Measurements from ENCODE around the gene SEPTIN10.
"Not testable (repeated sequence)": the region's sequence is repeated elsewhere in the genome, so short reads cannot be mapped to it uniquely, and the experiment has no call there.

Gene SEPTIN10

GRCh38 chr2:109597283-109597682, 16.5 kb downstream of the SEPTIN10 start:
- DNase-seq = no peak

GRCh38 chr2:109595644-109596043, 18.1 kb downstream of the SEPTIN10 start:
- no peak for DNase-seq

GRCh38 chr2:109594246-109594885, 19.4 kb downstream of the SEPTIN10 start:
- DNase-seq = no peak

GRCh38 chr2:109592905-109593304, 20.9 kb downstream of the SEPTIN10 start:
- DNase-seq = no peak

- no peak for DNase-seq
Measured at GRCh38 chr2:109591206-109591605, 22.6 kb downstream of the SEPTIN10 start.

- DNase-seq = no peak
Measured at GRCh38 chr2:109586687-109587086, 27.1 kb downstream of the SEPTIN10 start.

GRCh38 chr2:109582928-109583895, 30.6 kb downstream of the SEPTIN10 start:
- DNase-seq = no peak

GRCh38 chr2:109577630-109578029, 36.1 kb downstream of the SEPTIN10 start:
- not testable (repeated sequence) for DNase-seq

- DNase-seq = no peak
Measured at GRCh38 chr2:109575373-109575772, 38.4 kb downstream of the SEPTIN10 start.

GRCh38 chr2:109563980-109564550, 49.7 kb downstream of the SEPTIN10 start:
- DNase-seq = no peak

- DNase-seq = no peak
Measured at GRCh38 chr2:109563288-109563687, 50.5 kb downstream of the SEPTIN10 start.

GRCh38 chr2:109562421-109562820, 51.3 kb downstream of the SEPTIN10 start:
- DNase-seq = peak; percentile 51

- no peak for DNase-seq
Measured at GRCh38 chr2:109560265-109560664, 53.5 kb downstream of the SEPTIN10 start.

GRCh38 chr2:109558076-109558882, 55.5 kb downstream of the SEPTIN10 start:
- no peak for DNase-seq

GRCh38 chr2:109557309-109557708, 56.5 kb downstream of the SEPTIN10 start:
- no peak for DNase-seq

GRCh38 chr2:109555346-109555900, 58.3 kb downstream of the SEPTIN10 start:
- no peak for DNase-seq

GRCh38 chr2:109554758-109555157, 59.0 kb downstream of the SEPTIN10 start:
- no peak for DNase-seq

GRCh38 chr2:109549016-109549590, 64.7 kb downstream of the SEPTIN10 start:
- DNase-seq = no peak

GRCh38 chr2:109547280-109547679, 66.5 kb downstream of the SEPTIN10 start:
- no peak for DNase-seq

GRCh38 chr2:109545828-109546713, 67.7 kb downstream of the SEPTIN10 start:
- DNase-seq = peak; percentile 48

GRCh38 chr2:109542384-109542783, 71.4 kb downstream of the SEPTIN10 start:
- no peak for DNase-seq
